Measurements from ENCODE around the gene ZBTB7C. TPM values are rescaled to one million over a fixed set of nuclear protein-coding genes. Genes with fewer than 3 reads are reported as not detected.

Gene ZBTB7C
- total RNA-seq, 1 donor from 2014 or later, result 0.15 TPM

DNA sequence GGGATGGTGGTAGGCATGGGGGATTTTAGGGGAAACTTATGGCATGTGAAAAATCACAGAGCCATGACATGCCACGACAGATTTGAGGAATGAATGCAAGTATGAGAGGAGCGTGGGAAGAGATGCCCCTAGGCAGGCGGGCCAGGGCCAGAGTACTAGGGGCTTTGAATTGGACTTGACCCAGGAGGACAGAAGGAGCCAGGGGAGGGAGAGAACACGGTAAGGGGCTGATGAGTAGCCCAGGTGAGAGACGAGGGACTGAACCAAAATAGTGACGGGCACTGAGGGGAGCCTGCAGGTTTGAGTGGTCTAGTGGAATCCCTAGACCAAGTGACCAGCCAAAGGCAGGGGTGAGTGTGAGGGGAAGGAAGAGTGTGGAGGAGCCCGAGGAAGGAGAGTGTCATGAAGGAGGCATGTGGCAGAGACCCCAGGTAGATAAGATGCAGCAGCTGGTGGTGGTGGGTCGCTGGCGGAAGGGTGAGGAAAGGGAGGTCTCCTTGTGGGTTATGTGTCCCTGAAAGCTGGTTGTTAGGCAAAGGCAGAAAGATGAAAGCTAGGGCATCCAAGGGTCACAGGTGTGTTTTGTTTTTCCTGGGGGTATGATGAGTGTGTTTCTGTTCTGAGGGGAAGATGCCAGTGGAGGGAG, 48.7 kb downstream of the ZBTB7C start:
- no peaks in the 10 kb centered on the region for H3K9me3 ChIP-seq (ENCODE audit: low read depth)
- H4K20me1 ChIP-seq (ENCODE audit: low read depth), result no peaks in the 10 kb centered on the region
- no peaks in the 10 kb centered on the region for H3K4me1 ChIP-seq
- DNase-seq (ENCODE audit: low spot score), result no peak
- no peaks in the 10 kb centered on the region for H3K79me2 ChIP-seq (ENCODE audit: low read depth)
- peaks cover 10% of the 10 kb centered on the region for H3K4me1 Mint-ChIP-seq
- H3K36me3 ChIP-seq, result no peaks in the 10 kb centered on the region
- no peaks in the 10 kb centered on the region for H3F3A ChIP-seq (ENCODE audit: low read depth)
- H3K27ac ChIP-seq, result no peak overlapping the region
- H3K27me3 ChIP-seq, result no peaks in the 10 kb centered on the region
- H3K27me3 Mint-ChIP-seq (ENCODE audit: insufficient read depth, low read depth), result peaks cover 10% of the 10 kb centered on the region
- TF ChIP-seq, protein P1, sequence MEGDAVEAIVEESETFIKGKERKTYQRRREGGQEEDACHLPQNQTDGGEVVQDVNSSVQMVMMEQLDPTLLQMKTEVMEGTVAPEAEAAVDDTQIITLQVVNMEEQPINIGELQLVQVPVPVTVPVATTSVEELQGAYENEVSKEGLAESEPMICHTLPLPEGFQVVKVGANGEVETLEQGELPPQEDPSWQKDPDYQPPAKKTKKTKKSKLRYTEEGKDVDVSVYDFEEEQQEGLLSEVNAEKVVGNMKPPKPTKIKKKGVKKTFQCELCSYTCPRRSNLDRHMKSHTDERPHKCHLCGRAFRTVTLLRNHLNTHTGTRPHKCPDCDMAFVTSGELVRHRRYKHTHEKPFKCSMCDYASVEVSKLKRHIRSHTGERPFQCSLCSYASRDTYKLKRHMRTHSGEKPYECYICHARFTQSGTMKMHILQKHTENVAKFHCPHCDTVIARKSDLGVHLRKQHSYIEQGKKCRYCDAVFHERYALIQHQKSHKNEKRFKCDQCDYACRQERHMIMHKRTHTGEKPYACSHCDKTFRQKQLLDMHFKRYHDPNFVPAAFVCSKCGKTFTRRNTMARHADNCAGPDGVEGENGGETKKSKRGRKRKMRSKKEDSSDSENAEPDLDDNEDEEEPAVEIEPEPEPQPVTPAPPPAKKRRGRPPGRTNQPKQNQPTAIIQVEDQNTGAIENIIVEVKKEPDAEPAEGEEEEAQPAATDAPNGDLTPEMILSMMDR (IDR thresholded peaks at IDR 0.05), result no peak
- TF ChIP-seq EZH2 (IDR thresholded peaks at IDR 0.05) (no peak), EZH2phosphoT487 (IDR thresholded peaks at IDR 0.05) (no peak)
- no peak overlapping the region for H3K4me2 ChIP-seq
- peaks cover 9% of the 10 kb centered on the region for H3K9me3 Mint-ChIP-seq
- no peak overlapping the region for H2AFZ ChIP-seq (replicated peaks)
- H3K9ac ChIP-seq, result no peak overlapping the region
- H3K4me3 Mint-ChIP-seq, result no peak overlapping the region
- H3K36me3 Mint-ChIP-seq, result no peaks in the 10 kb centered on the region
- H3K27ac Mint-ChIP-seq, result no peak overlapping the region
- no peak overlapping the region for H3K4me3 ChIP-seq

- Mint-ChIP-seq H3K36me3 (no peaks in the 10 kb centered on the region), H3K4me3 (no peak overlapping the region), H3K27me3 (ENCODE audit: insufficient read depth, low read depth) (peaks cover 10% of the 10 kb centered on the region), H3K4me1 (peaks cover 13% of the 10 kb centered on the region), H3K9me3 (peaks cover 4% of the 10 kb centered on the region), H3K27ac (no peak overlapping the region)
- no peaks in the 10 kb centered on the region for H3K9me3 ChIP-seq (ENCODE audit: low read depth)
- H3K27me3 ChIP-seq, result no peaks in the 10 kb centered on the region
- H3K4me3 ChIP-seq, result no peak overlapping the region
- no peak for DNase-seq (ENCODE audit: low spot score)
- TF ChIP-seq EZH2 (IDR thresholded peaks at IDR 0.05), result no peak
- TF ChIP-seq, protein P1 (IDR thresholded peaks at IDR 0.05), result no peak
- TF ChIP-seq EZH2phosphoT487 (IDR thresholded peaks at IDR 0.05), result no peak
- no peaks in the 10 kb centered on the region for H3K36me3 ChIP-seq
- H3K4me1 ChIP-seq, result no peaks in the 10 kb centered on the region
- no peaks in the 10 kb centered on the region for H3K79me2 ChIP-seq (ENCODE audit: low read depth)
- H4K20me1 ChIP-seq (ENCODE audit: low read depth), result no peaks in the 10 kb centered on the region
- H3F3A ChIP-seq (ENCODE audit: low read depth), result no peaks in the 10 kb centered on the region
- H3K9ac ChIP-seq, result no peak overlapping the region
- H3K27ac ChIP-seq, result no peak overlapping the region
- no peak overlapping the region for H2AFZ ChIP-seq (replicated peaks)
- no peak overlapping the region for H3K4me2 ChIP-seq
Observed at GRCh38 chr18:48359626-48360025, 49.6 kb downstream of the ZBTB7C start.

DNA sequence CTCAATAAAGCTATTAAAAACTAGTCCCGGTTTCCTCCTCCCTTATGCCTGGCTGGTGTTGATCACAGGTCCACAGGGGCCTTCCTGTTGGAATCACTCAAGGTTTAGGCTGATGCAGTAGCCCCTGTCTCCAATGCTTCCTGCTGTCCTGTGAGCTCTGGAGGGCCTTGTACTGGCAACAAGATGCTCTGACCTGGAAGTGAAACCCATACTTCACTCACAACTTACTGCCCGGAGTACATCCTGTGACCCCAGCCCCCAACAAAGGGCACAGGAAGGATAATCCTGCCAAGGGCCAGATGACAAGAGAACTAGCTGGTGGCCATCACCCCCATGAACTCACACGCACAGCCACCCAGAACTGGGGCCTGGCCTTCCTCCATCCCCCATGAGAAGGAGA, 50.3 kb downstream of the ZBTB7C start:
- no peaks in the 10 kb centered on the region for H3K79me2 ChIP-seq (ENCODE audit: low read depth)
- TF ChIP-seq EZH2phosphoT487 (IDR thresholded peaks at IDR 0.05), result no peak
- no peak for TF ChIP-seq EZH2 (IDR thresholded peaks at IDR 0.05)
- TF ChIP-seq, protein P1 (IDR thresholded peaks at IDR 0.05), result no peak
- H2AFZ ChIP-seq (replicated peaks), result no peak overlapping the region
- H3K9me3 Mint-ChIP-seq, result no peaks in the 10 kb centered on the region
- H3K9ac ChIP-seq, result no peak overlapping the region
- H3F3A ChIP-seq (ENCODE audit: low read depth), result no peaks in the 10 kb centered on the region
- H3K27me3 Mint-ChIP-seq (ENCODE audit: insufficient read depth, low read depth), result peaks cover 10% of the 10 kb centered on the region
- no peaks in the 10 kb centered on the region for H3K9me3 ChIP-seq (ENCODE audit: low read depth)
- no peak overlapping the region for H3K4me3 ChIP-seq
- no peaks in the 10 kb centered on the region for H3K27me3 ChIP-seq
- H3K27ac Mint-ChIP-seq, result no peak overlapping the region
- DNase-seq (ENCODE audit: low spot score), result no peak
- no peak overlapping the region for H3K4me3 Mint-ChIP-seq
- no peak overlapping the region for H3K4me2 ChIP-seq
- no peaks in the 10 kb centered on the region for H4K20me1 ChIP-seq (ENCODE audit: low read depth)
- H3K36me3 ChIP-seq, result no peaks in the 10 kb centered on the region
- no peaks in the 10 kb centered on the region for H3K36me3 Mint-ChIP-seq
- H3K4me1 ChIP-seq, result no peaks in the 10 kb centered on the region
- H3K4me1 Mint-ChIP-seq, result peaks cover 13% of the 10 kb centered on the region
- no peak overlapping the region for H3K27ac ChIP-seq
